ENCODE data around the gene SMIM10L1.

SMIM10L1 gene

GRCh38 chr12:11152725-11153124 is 18.3 kb upstream of the SMIM10L1 start:
- no peaks in the 10 kb centered on the region for H3K27me3 ChIP-seq (ENCODE audit: insufficient read depth, low read depth, severe bottlenecking)
- H3K4me3 ChIP-seq (ENCODE audit: low read depth, low read length): no peak overlapping the region
- H3K27ac ChIP-seq: no peak overlapping the region
- no peak for DNase-seq
- TF ChIP-seq, protein P1, sequence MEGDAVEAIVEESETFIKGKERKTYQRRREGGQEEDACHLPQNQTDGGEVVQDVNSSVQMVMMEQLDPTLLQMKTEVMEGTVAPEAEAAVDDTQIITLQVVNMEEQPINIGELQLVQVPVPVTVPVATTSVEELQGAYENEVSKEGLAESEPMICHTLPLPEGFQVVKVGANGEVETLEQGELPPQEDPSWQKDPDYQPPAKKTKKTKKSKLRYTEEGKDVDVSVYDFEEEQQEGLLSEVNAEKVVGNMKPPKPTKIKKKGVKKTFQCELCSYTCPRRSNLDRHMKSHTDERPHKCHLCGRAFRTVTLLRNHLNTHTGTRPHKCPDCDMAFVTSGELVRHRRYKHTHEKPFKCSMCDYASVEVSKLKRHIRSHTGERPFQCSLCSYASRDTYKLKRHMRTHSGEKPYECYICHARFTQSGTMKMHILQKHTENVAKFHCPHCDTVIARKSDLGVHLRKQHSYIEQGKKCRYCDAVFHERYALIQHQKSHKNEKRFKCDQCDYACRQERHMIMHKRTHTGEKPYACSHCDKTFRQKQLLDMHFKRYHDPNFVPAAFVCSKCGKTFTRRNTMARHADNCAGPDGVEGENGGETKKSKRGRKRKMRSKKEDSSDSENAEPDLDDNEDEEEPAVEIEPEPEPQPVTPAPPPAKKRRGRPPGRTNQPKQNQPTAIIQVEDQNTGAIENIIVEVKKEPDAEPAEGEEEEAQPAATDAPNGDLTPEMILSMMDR (IDR thresholded peaks at IDR 0.05; ENCODE audit: low read depth, low read length): no peak
- no peaks in the 10 kb centered on the region for H3K9me3 ChIP-seq (ENCODE audit: severe bottlenecking)
- H3K36me3 ChIP-seq: no peaks in the 10 kb centered on the region; the same call in 1 of the 2 replicates

DNA sequence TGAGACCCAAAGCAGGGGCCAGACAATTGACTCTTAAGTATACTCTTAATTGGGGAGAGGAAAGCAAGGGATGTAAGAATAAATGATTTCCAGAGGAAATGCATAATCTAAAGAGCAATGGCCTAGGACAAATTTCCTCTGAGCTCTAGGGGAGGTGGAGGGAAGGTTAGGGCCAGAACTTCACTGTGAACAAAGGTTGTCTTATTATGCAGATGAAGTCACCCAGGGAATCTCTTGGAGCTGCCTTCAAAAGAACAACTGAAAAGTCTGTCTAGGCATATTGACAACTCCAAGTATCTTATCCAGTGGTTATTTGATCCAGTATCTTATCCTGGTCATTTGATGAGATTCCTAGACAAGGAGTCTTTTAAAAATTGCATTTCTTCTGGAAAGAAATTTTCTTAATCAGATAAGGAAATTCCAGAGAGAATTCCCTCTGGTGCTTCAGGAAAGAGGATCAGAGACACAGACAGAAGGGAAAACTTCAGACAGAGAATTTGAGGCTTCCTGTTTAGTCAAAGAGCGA is 16.5 kb upstream of the SMIM10L1 start:
- no peak for DNase-seq
- Histone ChIP-seq H3K9me3 (ENCODE audit: severe bottlenecking) (no peaks in the 10 kb centered on the region), H3K27me3 (ENCODE audit: insufficient read depth, low read depth, severe bottlenecking) (no peaks in the 10 kb centered on the region), H3K4me3 (ENCODE audit: low read depth, low read length) (no peak overlapping the region), H3K27ac (no peak overlapping the region), H3K36me3 (no peaks in the 10 kb centered on the region; the same call in 1 of the 2 replicates)
- TF ChIP-seq, protein P1 (IDR thresholded peaks at IDR 0.05; ENCODE audit: low read depth, low read length): no peak

DNA sequence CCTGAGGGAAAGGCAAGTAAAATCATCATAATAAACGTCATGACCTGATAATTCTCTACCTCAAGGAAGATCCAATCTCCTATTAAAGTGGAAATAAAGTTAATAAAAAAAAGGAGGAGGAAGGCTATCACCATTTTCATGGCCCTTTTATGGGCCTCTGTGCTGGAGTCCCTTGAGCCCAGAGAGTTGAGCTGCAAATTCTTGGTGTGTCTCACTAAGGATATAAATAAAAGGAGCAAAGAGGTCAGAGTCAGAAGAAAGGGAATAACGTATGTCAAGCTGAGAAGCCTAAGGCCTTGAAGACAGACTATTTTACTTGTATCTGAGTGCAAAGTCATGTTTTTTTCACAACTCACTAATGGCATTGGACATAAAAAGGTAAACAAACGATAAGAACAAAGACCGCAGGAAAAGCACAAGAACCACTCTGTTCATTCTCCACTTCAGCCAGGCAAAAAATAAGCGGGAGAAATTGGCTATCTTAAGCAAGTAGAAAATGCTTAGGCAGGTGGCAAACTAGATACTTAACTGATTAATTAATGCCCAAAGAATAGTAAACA is 12.0 kb upstream of the SMIM10L1 start:
- Histone ChIP-seq H3K9me3 (ENCODE audit: severe bottlenecking) (no peaks in the 10 kb centered on the region), H3K4me3 (ENCODE audit: low read depth, low read length) (no peak overlapping the region), H3K27me3 (ENCODE audit: insufficient read depth, low read depth, severe bottlenecking) (no peaks in the 10 kb centered on the region), H3K27ac (no peak overlapping the region), H3K36me3 (peaks cover 10% of the 10 kb centered on the region)
- TF ChIP-seq, protein P1 (IDR thresholded peaks at IDR 0.05; ENCODE audit: low read depth, low read length): no peak
- no peak for DNase-seq

DNA sequence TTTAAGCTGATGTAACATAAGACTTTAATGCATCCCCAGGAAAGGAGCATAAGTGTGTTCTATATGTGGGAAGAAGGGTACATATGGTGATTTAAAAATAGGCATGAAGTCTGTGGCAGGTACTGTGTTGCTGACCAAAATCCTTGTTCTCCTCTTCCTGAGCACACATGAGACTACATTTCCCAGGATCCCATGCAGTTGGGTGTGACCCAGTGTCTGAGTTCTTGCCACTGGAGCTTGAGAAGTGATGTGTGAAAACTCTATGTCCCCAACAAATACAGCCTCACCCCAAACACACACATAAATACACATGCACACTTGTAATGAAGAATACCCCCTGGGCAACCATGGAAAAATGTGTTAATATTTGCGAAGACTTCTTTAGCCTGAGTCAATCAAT is 8.5 kb upstream of the SMIM10L1 start:
- TF ChIP-seq, protein P1 (IDR thresholded peaks at IDR 0.05; ENCODE audit: low read depth, low read length): no peak
- H3K36me3 ChIP-seq: peaks cover 25% of the 10 kb centered on the region
- H3K27ac ChIP-seq: no peak overlapping the region
- DNase-seq: no peak
- H3K27me3 ChIP-seq (ENCODE audit: insufficient read depth, low read depth, severe bottlenecking): no peaks in the 10 kb centered on the region
- no peaks in the 10 kb centered on the region for H3K9me3 ChIP-seq (ENCODE audit: severe bottlenecking)
- H3K4me3 ChIP-seq (ENCODE audit: low read depth, low read length): no peak overlapping the region

DNA sequence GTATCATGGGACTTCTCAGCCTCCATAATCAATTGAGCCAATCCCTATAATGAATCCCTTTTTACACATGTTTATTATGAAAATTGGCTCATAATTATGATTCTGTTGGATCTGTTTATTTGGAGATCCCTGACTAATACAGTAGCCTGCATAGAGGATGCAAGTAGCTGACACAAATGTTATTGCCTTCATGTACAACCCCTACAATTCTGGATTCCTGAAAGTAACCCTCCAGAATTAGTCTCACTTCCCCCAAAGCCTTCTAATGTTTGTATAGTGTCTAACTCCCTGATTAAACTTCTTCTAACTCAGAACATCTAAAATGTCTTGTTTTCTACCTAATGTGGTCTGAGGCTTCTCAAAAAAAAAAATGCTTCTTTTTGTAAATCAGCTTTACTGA is 6.6 kb upstream of the SMIM10L1 start:
- H3K27me3 ChIP-seq (ENCODE audit: insufficient read depth, low read depth, severe bottlenecking): no peaks in the 10 kb centered on the region
- H3K27ac ChIP-seq: no peak overlapping the region
- no peak for DNase-seq
- TF ChIP-seq, protein P1 (IDR thresholded peaks at IDR 0.05; ENCODE audit: low read depth, low read length): no peak
- H3K9me3 ChIP-seq (ENCODE audit: severe bottlenecking): no peaks in the 10 kb centered on the region
- no peak overlapping the region for H3K4me3 ChIP-seq (ENCODE audit: low read depth, low read length)
- peaks cover 34% of the 10 kb centered on the region for H3K36me3 ChIP-seq

DNA sequence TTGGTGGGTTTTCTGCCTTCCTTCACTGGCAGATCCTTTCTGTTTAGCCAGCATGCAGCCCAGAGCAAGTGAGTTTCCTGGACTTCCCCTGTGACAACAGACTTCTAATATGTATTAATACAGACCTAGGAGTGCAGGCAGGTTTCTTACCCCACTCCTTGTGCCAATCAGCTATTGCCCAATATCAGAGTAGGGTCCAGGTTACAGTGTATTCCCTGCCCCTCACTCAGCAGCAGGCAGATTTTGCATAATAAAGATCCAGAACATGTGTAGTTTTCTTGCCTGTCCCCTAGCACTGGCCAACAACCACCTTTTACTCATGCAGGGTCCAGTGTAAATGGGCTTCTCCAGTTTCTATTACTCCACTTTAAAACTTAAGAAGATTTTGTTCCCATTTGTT is 4.7 kb upstream of the SMIM10L1 start:
- no peak for DNase-seq
- no peaks in the 10 kb centered on the region for H3K9me3 ChIP-seq (ENCODE audit: severe bottlenecking)
- H3K4me3 ChIP-seq (ENCODE audit: low read depth, low read length): no peak overlapping the region
- TF ChIP-seq, protein P1 (IDR thresholded peaks at IDR 0.05; ENCODE audit: low read depth, low read length): no peak
- no peak overlapping the region for H3K27ac ChIP-seq
- H3K36me3 ChIP-seq: peaks cover 48% of the 10 kb centered on the region
- no peaks in the 10 kb centered on the region for H3K27me3 ChIP-seq (ENCODE audit: insufficient read depth, low read depth, severe bottlenecking)
